HG03139 (cell line): ENCODE data around the gene TBC1D26.
"Not testable (repeated sequence)": the region's sequence is repeated elsewhere in the genome, so short reads cannot be mapped to it uniquely, and the experiment has no call there.

Experiments used
- ATAC-seq: cut with Tn5 transposase; IDR thresholded peaks from one replicate; pipeline ENCODE4 v1.9.1; 2021; ENCODE audit not compliant: unreplicated experiment

The TBC1D26 gene

GRCh38 chr17:15731900-15732299 lies at the start of gene TBC1D26:
Gene TBC1D26 (plus strand): TSS chr17:15732283. CDS start chr17:15735349, 3,066 bp downstream.
- ATAC-seq = not testable (repeated sequence)

GRCh38 chr17:15683135-15683534 lies 48.9 kb upstream of the TBC1D26 start:
- ATAC-seq = not testable (repeated sequence)

GRCh38 chr17:15683824-15684478 lies 48.1 kb upstream of the TBC1D26 start, which contains the start of gene TRIM16:
Gene TRIM16 (minus strand): TSS chr17:15684311. CDS start chr17:15651609, 32,702 bp downstream.
- ATAC-seq = peak; percentile 92

GRCh38 chr17:15687494-15687893 lies 44.6 kb upstream of the TBC1D26 start:
- ATAC-seq = not testable (repeated sequence)

GRCh38 chr17:15698967-15699366 lies 33.1 kb upstream of the TBC1D26 start:
- peak; percentile 6 for ATAC-seq

- ATAC-seq = peak; percentile 96
Observed at GRCh38 chr17:15699413-15699924, 32.6 kb upstream of the TBC1D26 start, which contains the start of gene ZNF286A. Gene ZNF286A (plus strand): TSS chr17:15699752. CDS start chr17:15700330, 578 bp downstream.

- ATAC-seq = not testable (repeated sequence)
Observed at GRCh38 chr17:15699937-15700336, 32.1 kb upstream of the TBC1D26 start.

- not testable (repeated sequence) for ATAC-seq
Observed at GRCh38 chr17:15704239-15704638, 27.8 kb upstream of the TBC1D26 start.

- ATAC-seq = not testable (repeated sequence)
Observed at GRCh38 chr17:15704813-15705212, 27.3 kb upstream of the TBC1D26 start.

- not testable (repeated sequence) for ATAC-seq
Observed at GRCh38 chr17:15708879-15709278, 23.2 kb upstream of the TBC1D26 start.

GRCh38 chr17:15716601-15717563 lies 15.2 kb upstream of the TBC1D26 start:
- ATAC-seq = not testable (repeated sequence)

- ATAC-seq = not testable (repeated sequence)
Observed at GRCh38 chr17:15730535-15730934, 1.5 kb upstream of the TBC1D26 start.

GRCh38 chr17:15733174-15733789 lies 1.2 kb downstream of the TBC1D26 start:
- not testable (repeated sequence) for ATAC-seq

GRCh38 chr17:15736578-15736977 lies 4.5 kb downstream of the TBC1D26 start:
- ATAC-seq = not testable (repeated sequence)

- no peak for ATAC-seq
Observed at GRCh38 chr17:15738066-15738465, 6.0 kb downstream of the TBC1D26 start.

- not testable (repeated sequence) for ATAC-seq
Observed at GRCh38 chr17:15739259-15739658, 7.2 kb downstream of the TBC1D26 start.

GRCh38 chr17:15740041-15740440 lies 8.0 kb downstream of the TBC1D26 start:
- not testable (repeated sequence) for ATAC-seq

- no peak for ATAC-seq
Observed at GRCh38 chr17:15740570-15741120, 8.6 kb downstream of the TBC1D26 start.

- no peak for ATAC-seq
Observed at GRCh38 chr17:15741624-15742023, 9.5 kb downstream of the TBC1D26 start.

- no peak for ATAC-seq
Observed at GRCh38 chr17:15742051-15742795, 10.1 kb downstream of the TBC1D26 start.
